Measurements from ENCODE around the gene CCDC181.

DNA sequence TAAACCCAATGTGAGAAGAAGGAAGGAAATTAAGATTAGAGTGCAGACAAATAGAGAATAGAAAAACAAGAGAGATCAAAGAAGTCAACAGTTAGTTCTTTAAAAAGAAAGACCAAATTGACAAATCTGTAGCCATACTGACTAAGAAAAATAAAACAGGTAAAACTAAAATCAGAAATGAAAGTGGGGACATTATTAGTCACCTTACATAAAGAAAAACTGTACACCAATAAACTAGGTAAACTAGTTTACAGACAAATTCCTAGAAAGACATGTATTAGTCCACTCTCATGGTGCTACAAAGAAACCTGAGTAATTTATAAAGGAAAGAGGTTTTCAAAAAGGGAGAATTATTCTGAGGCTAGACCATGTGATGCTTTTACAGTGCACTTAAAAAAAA, 37.0 kb downstream of the CCDC181 start:
- TF ChIP-seq CTCF (IDR thresholded peaks at IDR 0.05) (no peak), POLR2A (IDR thresholded peaks at IDR 0.05) (no peak)

Measured in adrenal gland (tissue), 5 donors.